ENCODE data around the gene VPS37D.
A peak's percentile ranks its signal among the peaks of the same experiment; 100 is the strongest.
"Not testable (repeated sequence)": the region's sequence is repeated elsewhere in the genome, so short reads cannot be mapped to it uniquely, and the experiment has no call there.

Gene VPS37D

DNA sequence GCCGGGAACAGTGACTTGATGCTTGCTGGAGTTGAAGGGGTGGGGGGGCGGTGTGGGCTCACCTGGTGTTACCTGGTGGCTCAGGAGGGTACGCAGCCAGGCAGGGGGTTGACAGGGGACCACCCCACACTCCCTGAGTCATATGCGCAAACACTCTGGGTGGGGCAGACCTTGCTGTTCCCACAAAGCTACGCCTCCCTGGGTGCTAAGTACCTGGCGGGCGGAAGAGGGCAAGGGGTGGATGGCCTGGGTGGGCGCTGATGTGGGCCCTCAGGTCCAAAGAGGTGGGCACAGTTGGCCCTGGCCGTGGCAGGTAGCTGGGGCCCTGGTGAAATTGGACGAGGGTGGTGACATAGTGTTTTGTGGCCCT is 37.9 kb downstream of the VPS37D start:
- ChIA-PET POLR2A (interaction anchor here (0.8 to 1.2 kb wide), 2 partner anchors 15 to 20 kb away, joined by 3 to 4 read pairs; partner anchors contain the start of gene STX1A), CTCF (interaction anchor here (1.0 kb wide), 1 partner anchor 9 kb away, joined by 4 read pairs; no protein-coding TSS in a partner anchor)
- DNase-seq (ENCODE audit: extremely low spot score) = no peak
- TF ChIP-seq NFRKB (IDR thresholded peaks at IDR 0.05) = no peak
- no peak for TF ChIP-seq SP1 (IDR thresholded peaks at IDR 0.05)
- no peak for TF ChIP-seq HDGF (IDR thresholded peaks at IDR 0.05; ENCODE audit: borderline replicate concordance)
- TF ChIP-seq CTBP1 (IDR thresholded peaks at IDR 0.05; ENCODE audit: borderline replicate concordance) = no peak
- no peak for TF ChIP-seq ELF4 (IDR thresholded peaks at IDR 0.05)
- TF ChIP-seq TARDBP (IDR thresholded peaks at IDR 0.05) = no peak
- no peak for TF ChIP-seq FOXM1 (IDR thresholded peaks at IDR 0.05; ENCODE audit: borderline replicate concordance)
- TF ChIP-seq SUZ12 (IDR thresholded peaks at IDR 0.05) = no peak

DNA sequence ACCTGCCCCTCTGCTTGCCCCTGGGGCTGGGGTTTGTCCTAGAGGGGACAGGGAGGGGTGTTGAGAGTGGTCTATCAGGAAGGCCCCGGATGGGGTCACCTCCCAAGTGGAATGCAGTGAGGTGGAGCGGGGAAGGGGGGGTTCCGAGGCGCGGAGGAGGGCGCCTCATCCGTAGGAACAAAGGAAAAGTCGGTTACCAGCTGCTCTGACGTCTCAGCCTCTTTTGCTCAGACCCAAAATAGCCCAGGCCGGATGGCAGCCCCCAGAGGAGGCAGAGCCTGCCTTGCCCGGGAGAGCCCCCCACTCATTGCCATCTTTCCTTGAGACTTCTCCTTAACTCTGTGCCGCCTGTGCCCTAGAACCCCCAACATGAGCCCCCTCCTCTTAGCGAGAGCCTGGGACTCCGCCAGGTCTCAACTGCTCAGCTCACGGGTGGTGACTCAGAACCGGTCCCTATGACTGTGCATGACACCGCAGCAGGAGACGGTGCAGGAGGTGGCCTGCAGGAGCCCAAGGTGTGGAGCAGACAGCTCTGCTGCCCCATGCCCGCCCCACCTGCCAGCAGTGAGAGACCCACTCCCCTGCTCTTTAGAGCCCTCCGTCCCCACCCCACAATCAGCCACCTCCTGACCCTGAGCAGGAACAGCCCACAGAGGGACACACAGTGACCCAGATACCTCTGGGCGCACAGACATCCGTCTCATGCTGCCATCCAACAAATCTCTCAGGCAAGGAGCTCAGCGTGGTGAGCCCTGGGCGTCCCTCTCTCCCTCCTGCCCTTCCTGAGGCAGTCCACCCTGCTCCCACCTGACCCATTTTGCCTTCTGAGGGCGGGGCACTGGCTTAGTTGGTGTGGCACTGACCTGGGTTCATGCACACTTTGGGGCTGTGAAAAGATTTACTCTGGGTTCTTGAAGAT is 38.8 kb downstream of the VPS37D start:
- POLR2A ChIA-PET = interaction anchor here (0.8 to 1.2 kb wide), 2 partner anchors 14 to 19 kb away, joined by 3 to 4 read pairs; partner anchors contain the start of gene STX1A
- CTCF ChIA-PET = interaction anchor here (1.0 kb wide), 1 partner anchor 8 kb away, joined by 4 read pairs; no protein-coding TSS in a partner anchor
- TF ChIP-seq CTBP1 (IDR thresholded peaks at IDR 0.05; ENCODE audit: borderline replicate concordance) (no peak), FOXK2 (IDR thresholded peaks at IDR 0.05) (no peak), ELF4 (IDR thresholded peaks at IDR 0.05) (no peak), FOXM1 (IDR thresholded peaks at IDR 0.05; ENCODE audit: borderline replicate concordance) (no peak), FOXA1 (IDR thresholded peaks at IDR 0.05) (no peak), HDGF (IDR thresholded peaks at IDR 0.05; ENCODE audit: borderline replicate concordance) (no peak), ZNF384 (IDR thresholded peaks at IDR 0.05) (no peak), ARNT (IDR thresholded peaks at IDR 0.05) (no peak), SUZ12 (IDR thresholded peaks at IDR 0.05) (no peak), BHLHE40 (IDR thresholded peaks at IDR 0.05; ENCODE audit: borderline replicate concordance) (no peak)
- TF ChIP-seq, protein P1, sequence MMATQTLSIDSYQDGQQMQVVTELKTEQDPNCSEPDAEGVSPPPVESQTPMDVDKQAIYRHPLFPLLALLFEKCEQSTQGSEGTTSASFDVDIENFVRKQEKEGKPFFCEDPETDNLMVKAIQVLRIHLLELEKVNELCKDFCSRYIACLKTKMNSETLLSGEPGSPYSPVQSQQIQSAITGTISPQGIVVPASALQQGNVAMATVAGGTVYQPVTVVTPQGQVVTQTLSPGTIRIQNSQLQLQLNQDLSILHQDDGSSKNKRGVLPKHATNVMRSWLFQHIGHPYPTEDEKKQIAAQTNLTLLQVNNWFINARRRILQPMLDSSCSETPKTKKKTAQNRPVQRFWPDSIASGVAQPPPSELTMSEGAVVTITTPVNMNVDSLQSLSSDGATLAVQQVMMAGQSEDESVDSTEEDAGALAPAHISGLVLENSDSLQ (IDR thresholded peaks at IDR 0.05) = no peak
- no peak for DNase-seq (ENCODE audit: extremely low spot score)

DNA sequence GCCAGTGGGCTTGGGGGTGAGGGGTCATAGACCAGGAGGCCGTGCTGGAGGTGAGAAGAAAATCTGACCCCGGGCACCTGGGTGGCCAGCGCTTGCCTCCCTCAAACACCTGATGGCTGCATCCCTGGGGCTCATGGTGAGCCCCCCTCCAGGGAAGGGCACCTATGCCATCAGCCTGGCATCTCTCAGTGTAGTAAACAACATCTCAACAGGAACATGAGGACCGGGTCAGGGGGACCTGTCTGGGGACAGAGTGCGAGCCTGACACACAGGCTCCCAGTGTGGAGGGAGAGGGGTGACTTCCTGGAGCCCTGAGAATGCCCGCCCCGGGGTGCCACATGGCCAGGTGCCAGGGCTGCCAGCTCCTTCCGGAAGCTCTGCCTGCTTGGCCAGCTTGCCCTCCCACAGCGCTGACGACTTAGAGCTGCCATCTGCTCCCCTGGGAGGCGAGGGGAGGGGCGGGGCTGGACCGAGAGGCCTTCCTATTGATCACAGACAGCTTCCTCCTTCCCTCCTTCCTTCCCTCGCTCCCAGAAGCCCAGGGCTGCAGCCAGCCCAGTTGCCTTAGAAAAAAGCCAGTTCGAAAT is 39.5 kb downstream of the VPS37D start:
- TF ChIP-seq ELF4 (IDR thresholded peaks at IDR 0.05) = no peak
- POLR2A ChIA-PET = no interaction called here
- DNase-seq (ENCODE audit: extremely low spot score) = no peak
- CTCF ChIA-PET = no interaction called here

DNA sequence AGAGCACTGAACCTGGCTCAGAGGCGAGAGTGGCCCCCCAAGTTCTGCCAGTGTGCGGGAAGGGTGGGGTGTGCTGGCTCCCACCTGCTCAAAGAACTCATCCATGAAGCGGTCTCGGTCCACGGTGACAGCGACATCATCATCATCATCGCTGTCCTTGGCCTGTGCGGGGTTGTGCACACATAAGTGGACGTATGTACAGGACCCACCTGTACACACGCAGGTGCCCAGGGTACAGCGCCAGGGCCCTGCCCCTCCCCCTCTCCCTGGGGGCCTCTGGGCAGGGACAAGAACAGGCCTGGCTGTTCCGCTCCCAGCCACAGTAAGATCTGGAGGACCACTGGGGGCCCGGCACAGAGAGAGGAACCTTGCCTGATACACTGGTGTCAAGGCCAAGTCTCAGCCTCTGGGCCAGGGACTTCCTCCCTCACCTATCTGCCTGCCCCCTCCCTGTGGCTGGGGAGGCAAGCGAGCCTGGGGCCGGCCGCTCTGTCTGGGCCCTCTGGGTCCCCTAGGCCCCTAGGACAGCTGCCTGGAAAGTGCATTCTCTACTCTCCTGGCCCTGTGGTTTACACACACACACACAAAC is 41.4 kb downstream of the VPS37D start:
- CTCF ChIA-PET = no interaction called here
- POLR2A ChIA-PET = no interaction called here
- DNase-seq (ENCODE audit: extremely low spot score) = no peak
- TF ChIP-seq L3MBTL2 (conservative IDR thresholded peaks at IDR 0.05) (no peak), CTBP1 (IDR thresholded peaks at IDR 0.05; ENCODE audit: borderline replicate concordance) (no peak), ELF4 (IDR thresholded peaks at IDR 0.05) (no peak), FOXK2 (IDR thresholded peaks at IDR 0.05) (no peak), SUZ12 (IDR thresholded peaks at IDR 0.05) (no peak), FOXM1 (IDR thresholded peaks at IDR 0.05; ENCODE audit: borderline replicate concordance) (no peak), BHLHE40 (IDR thresholded peaks at IDR 0.05; ENCODE audit: borderline replicate concordance) (no peak), FOXA1 (IDR thresholded peaks at IDR 0.05) (no peak), HDGF (IDR thresholded peaks at IDR 0.05; ENCODE audit: borderline replicate concordance) (no peak), ARNT (IDR thresholded peaks at IDR 0.05) (no peak), TARDBP (IDR thresholded peaks at IDR 0.05) (no peak), NFRKB (IDR thresholded peaks at IDR 0.05) (no peak)

GRCh38 chr7:73712773-73713172 is 45.1 kb downstream of the VPS37D start:
- ChIA-PET POLR2A (no interaction called here), CTCF (no interaction called here)
- no peak for DNase-seq (ENCODE audit: extremely low spot score)
- TF ChIP-seq L3MBTL2 (conservative IDR thresholded peaks at IDR 0.05) = no peak
- TF ChIP-seq CTBP1 (IDR thresholded peaks at IDR 0.05; ENCODE audit: borderline replicate concordance) = no peak
- TF ChIP-seq ZNF384 (IDR thresholded peaks at IDR 0.05) = no peak
- TF ChIP-seq LEF1 (IDR thresholded peaks at IDR 0.05; ENCODE audit: borderline replicate concordance) = no peak
- no peak for TF ChIP-seq FOXK2 (IDR thresholded peaks at IDR 0.05)
- no peak for TF ChIP-seq SP1 (IDR thresholded peaks at IDR 0.05)

- POLR2A ChIA-PET; DNase-seq (ENCODE audit: extremely low spot score): not testable (repeated sequence)
- CTCF ChIA-PET = interaction anchor here (0.6 to 1.1 kb wide), 2 partner anchors 15 to 21 kb away, joined by 3 to 5 read pairs; no protein-coding TSS in a partner anchor
Observed at GRCh38 chr7:73713319-73713718, 45.7 kb downstream of the VPS37D start.

- ChIA-PET POLR2A (interaction anchor here (0.9 to 1.2 kb wide), 4 partner anchors 18 to 138 kb away, joined by 3 to 4 read pairs (median 4); partner anchors contain the start of genes ABHD11 and MLXIPL), CTCF (interaction anchor here (0.9 to 1.1 kb wide), 3 partner anchors 10 to 15 kb away, joined by 3 to 4 read pairs (median 3); no protein-coding TSS in a partner anchor)
- DNase-seq (ENCODE audit: extremely low spot score) = peak; percentile 64
- TF ChIP-seq ARNT (IDR thresholded peaks at IDR 0.05) (no peak), NFRKB (IDR thresholded peaks at IDR 0.05) (no peak), TARDBP (IDR thresholded peaks at IDR 0.05) (no peak), SP1 (IDR thresholded peaks at IDR 0.05) (no peak), LEF1 (IDR thresholded peaks at IDR 0.05; ENCODE audit: borderline replicate concordance) (no peak), L3MBTL2 (conservative IDR thresholded peaks at IDR 0.05) (no peak), ZNF384 (IDR thresholded peaks at IDR 0.05) (no peak), SUZ12 (IDR thresholded peaks at IDR 0.05) (no peak), HDGF (IDR thresholded peaks at IDR 0.05; ENCODE audit: borderline replicate concordance) (no peak), BHLHE40 (IDR thresholded peaks at IDR 0.05; ENCODE audit: borderline replicate concordance) (no peak), FOXA1 (IDR thresholded peaks at IDR 0.05) (no peak), FOXM1 (IDR thresholded peaks at IDR 0.05; ENCODE audit: borderline replicate concordance) (no peak), CTBP1 (IDR thresholded peaks at IDR 0.05; ENCODE audit: borderline replicate concordance) (no peak), FOXK2 (IDR thresholded peaks at IDR 0.05) (no peak)
- TF ChIP-seq, protein P1 (IDR thresholded peaks at IDR 0.05) = no peak; the same call in 1 of the 2 replicates
Observed at GRCh38 chr7:73715648-73716317, 48.2 kb downstream of the VPS37D start.
